ENCODE measurements around the gene SULT1E1.

DNA sequence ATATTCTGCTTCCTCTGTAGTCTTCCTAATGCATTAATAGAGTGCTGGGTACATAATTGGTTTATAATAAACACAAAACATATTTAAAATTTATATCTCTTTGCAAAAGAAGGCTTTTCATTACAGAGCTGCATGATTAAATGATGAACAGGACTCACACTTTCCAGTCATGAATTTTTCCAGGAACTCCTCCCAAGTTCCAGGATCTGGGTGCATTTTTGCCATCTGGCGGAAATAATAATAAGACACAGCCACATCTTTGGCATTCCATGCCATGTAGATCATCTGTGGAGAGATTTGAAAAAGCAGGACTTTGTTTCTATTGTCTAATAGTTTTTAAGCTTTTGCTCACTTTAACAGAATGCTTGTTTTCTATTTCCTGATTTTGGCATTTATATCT lies 59.3 kb downstream of the SULT1E1 start:
- TF ChIP-seq, protein P1, sequence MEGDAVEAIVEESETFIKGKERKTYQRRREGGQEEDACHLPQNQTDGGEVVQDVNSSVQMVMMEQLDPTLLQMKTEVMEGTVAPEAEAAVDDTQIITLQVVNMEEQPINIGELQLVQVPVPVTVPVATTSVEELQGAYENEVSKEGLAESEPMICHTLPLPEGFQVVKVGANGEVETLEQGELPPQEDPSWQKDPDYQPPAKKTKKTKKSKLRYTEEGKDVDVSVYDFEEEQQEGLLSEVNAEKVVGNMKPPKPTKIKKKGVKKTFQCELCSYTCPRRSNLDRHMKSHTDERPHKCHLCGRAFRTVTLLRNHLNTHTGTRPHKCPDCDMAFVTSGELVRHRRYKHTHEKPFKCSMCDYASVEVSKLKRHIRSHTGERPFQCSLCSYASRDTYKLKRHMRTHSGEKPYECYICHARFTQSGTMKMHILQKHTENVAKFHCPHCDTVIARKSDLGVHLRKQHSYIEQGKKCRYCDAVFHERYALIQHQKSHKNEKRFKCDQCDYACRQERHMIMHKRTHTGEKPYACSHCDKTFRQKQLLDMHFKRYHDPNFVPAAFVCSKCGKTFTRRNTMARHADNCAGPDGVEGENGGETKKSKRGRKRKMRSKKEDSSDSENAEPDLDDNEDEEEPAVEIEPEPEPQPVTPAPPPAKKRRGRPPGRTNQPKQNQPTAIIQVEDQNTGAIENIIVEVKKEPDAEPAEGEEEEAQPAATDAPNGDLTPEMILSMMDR (IDR thresholded peaks at IDR 0.05; ENCODE audit: insufficient read depth, low read length, poor library complexity, severe bottlenecking), result no peak
- no peak for TF ChIP-seq EZH2phosphoT487 (conservative IDR thresholded peaks at IDR 0.05; ENCODE audit: low read length)
